HepG2 (cell line): ENCODE results near the gene GATA1. TPM values are rescaled to one million over a fixed set of nuclear protein-coding genes. Genes with fewer than 3 reads are reported as not detected.

Experiments used
- PBX2 ChIP-seq: IDR thresholded peaks from 2 replicates; pipeline ENCODE4 v1.6.1; 2016; ENCODE audit warnings: control low read depth
- ZNF318 ChIP-seq: sonication (generic); formaldehyde crosslinking; IDR thresholded peaks from 2 replicates; pipeline ENCODE4 v1.4.0; 2020; ENCODE audit warnings: mild to moderate bottlenecking, missing genetic modification reagents
- polyA plus RNA-seq, 8 experiments: library from polyadenylated mRNA; depleted of rRNA in 3 of 8; stranded (reverse) in 7 of 8; unstranded in 1 of 8; fragments of >200 nt; fragmentation: Illumina TruSeq in 4 of 8; extraction: Trizol in 4 of 8; gene quantifications; 2 replicates each; pipeline versions ENCODE4 v1.2.1 to v1.2.3, GENCODE V29; 2011 to 2016; ENCODE audit warnings: low read depth in 4 of 8, missing spikeins in 1 of 8, mixed read lengths in 1 of 8; ENCODE audit not compliant: insufficient read depth in 1 of 8
- total RNA-seq, 5 experiments: library from RNA; depleted of rRNA; stranded (reverse); fragments of >200 nt; fragmentation: Illumina TruSeq; extraction: Trizol; gene quantifications; 2 replicates each; pipeline ENCODE4 v1.2.3, GENCODE V29; 2016; ENCODE audit warnings: low read depth in 1 of 5

Gene GATA1
- total and polyA plus RNA-seq, 2 of the 13 experiments (the other 11 are each of a cell fraction or from before 2014, with no cell fraction given): 0.13 TPM; not detected in 1

GRCh38 chrX:48747415-48748016 is 38.9 kb upstream of the GATA1 start (continued):
- TF ChIP-seq ZNF318 (CRISPR knock-in tag) (no peak), PBX2 (CRISPR knock-in tag) (no peak)
